DND-41 (cell line): Measurements from ENCODE around the gene PLA2G2A.
"Not testable (repeated sequence)": the region's sequence is repeated elsewhere in the genome, so short reads cannot be mapped to it uniquely, and the experiment has no call there.

Source experiments
- ATAC-seq: fragments of 200-7000 bp; cut with Tn5 transposase; 3 replicates; pipeline ENCODE4 v1.9.1; 2021; ENCODE audit warnings: low read depth; ENCODE audit not compliant: insufficient read depth
- DNase-seq: peaks from one replicate; pipeline ENCODE4 v3.0.0-alpha.2; 2020
- H2AFZ ChIP-seq: 2 replicates; pipeline ENCODE4 v1.6.0; 2012; ENCODE audit warnings: low read depth, low read length
- H3K27ac ChIP-seq: 2 replicates; pipeline ENCODE4 v1.5.1; 2012; ENCODE audit warnings: low read length, inconsistent platforms
- H3K27me3 ChIP-seq: fragments of 200-600 bp; sonication (generic); 2 replicates; pipeline ENCODE4 v1.6.0; 2012; ENCODE audit warnings: low read length, mild to moderate bottlenecking, inconsistent platforms; ENCODE audit not compliant: insufficient read depth, poor library complexity
- H3K36me3 ChIP-seq: 2 replicates; pipeline ENCODE4 v1.5.1; 2012; ENCODE audit warnings: low read length, inconsistent platforms; ENCODE audit not compliant: insufficient read depth
- H3K4me1 ChIP-seq: 2 replicates; pipeline ENCODE4 v1.5.1; 2012; ENCODE audit warnings: mild to moderate bottlenecking, low read length; ENCODE audit not compliant: insufficient read depth
- H3K4me2 ChIP-seq: 2 replicates; pipeline ENCODE4 v1.6.0; 2012; ENCODE audit warnings: mild to moderate bottlenecking, moderate library complexity, low read length, inconsistent platforms; ENCODE audit not compliant: insufficient read depth
- H3K4me3 ChIP-seq, 2 experiments: fragments of 200-600 bp in 1 of 2; shearing (Covaris generic) in 1 of 2; 2 replicates each; pipeline ENCODE4 v1.5.1; 2012 to 2016; ENCODE audit warnings: inconsistent platforms in 2 of 2, low read length in 2 of 2, mild to moderate bottlenecking in 2 of 2, low read depth in 1 of 2, moderate library complexity in 1 of 2
- H3K79me2 ChIP-seq: 2 replicates; pipeline ENCODE4 v1.6.0; 2012; ENCODE audit warnings: low read length, inconsistent platforms; ENCODE audit not compliant: insufficient read depth
- H3K9ac ChIP-seq: 2 replicates; pipeline ENCODE4 v1.6.0; 2012; ENCODE audit warnings: low read depth, mild to moderate bottlenecking, inconsistent platforms, low read length, moderate library complexity
- H3K9me3 ChIP-seq: 2 replicates; pipeline ENCODE4 v1.5.1; 2012; ENCODE audit warnings: low read length, moderate library complexity, mild to moderate bottlenecking, inconsistent platforms; ENCODE audit not compliant: insufficient read depth, severe bottlenecking
- H4K20me1 ChIP-seq: 2 replicates; pipeline ENCODE4 v1.6.0; 2012; ENCODE audit warnings: low read length; ENCODE audit not compliant: insufficient read depth
- CTCF ChIP-seq: IDR thresholded peaks from 2 replicates; pipeline ENCODE4 v1.5.1; 2012; ENCODE audit warnings: borderline replicate concordance, low read length, moderate library complexity, mild to moderate bottlenecking; ENCODE audit not compliant: poor library complexity, severe bottlenecking; ENCODE audit errors: extremely low read depth
- EZH2 ChIP-seq: IDR thresholded peaks from 3 replicates; pipeline ENCODE4 v1.6.1; 2012; ENCODE audit warnings: borderline replicate concordance, low read depth, mild to moderate bottlenecking, moderate library complexity, low read length, inconsistent platforms; ENCODE audit not compliant: severe bottlenecking

The PLA2G2A gene

GRCh38 chr1:19990689-19991088, 11.3 kb upstream of the PLA2G2A start:
- H4K20me1 ChIP-seq, result no peaks in the 10 kb centered on the region
- DNase-seq (no peak), ATAC-seq (no peak)
- H3K4me1 ChIP-seq, result no peaks in the 10 kb centered on the region
- no peak overlapping the region for H3K4me2 ChIP-seq
- H3K36me3 ChIP-seq, result no peaks in the 10 kb centered on the region
- H3K9ac ChIP-seq, result no peak overlapping the region
- H3K27ac ChIP-seq, result no peak overlapping the region
- H2AFZ ChIP-seq, result no peak overlapping the region
- peaks cover 3% of the 10 kb centered on the region for H3K9me3 ChIP-seq
- H3K4me3 ChIP-seq, result no peak overlapping the region
- H3K27me3 ChIP-seq, result peaks cover 3% of the 10 kb centered on the region
- TF ChIP-seq CTCF, result no peak
- no peak for TF ChIP-seq EZH2
- no peaks in the 10 kb centered on the region for H3K79me2 ChIP-seq

- not testable (repeated sequence) for DNase-seq, H3K9ac ChIP-seq, H4K20me1 ChIP-seq, H3K4me1 ChIP-seq, H2AFZ ChIP-seq, H3K4me3 ChIP-seq, H3K79me2 ChIP-seq, ATAC-seq, H3K9me3 ChIP-seq, H3K4me2 ChIP-seq, H3K27ac ChIP-seq, H3K36me3 ChIP-seq, H3K27me3 ChIP-seq
These were observed 10.8 kb upstream of the PLA2G2A start for GRCh38 chr1:19990182-19990582.

- DNase-seq, result no peak
- no peaks in the 10 kb centered on the region for H3K79me2 ChIP-seq
- H3K9me3 ChIP-seq, result no peaks in the 10 kb centered on the region
- H3K9ac ChIP-seq, result no peak overlapping the region
- no peak overlapping the region for H2AFZ ChIP-seq
- H3K4me2 ChIP-seq, result no peak overlapping the region
- no peaks in the 10 kb centered on the region for H3K4me1 ChIP-seq
- no peak overlapping the region for H3K4me3 ChIP-seq
- no peaks in the 10 kb centered on the region for H3K36me3 ChIP-seq
- no peak for ATAC-seq
- no peak overlapping the region for H3K27ac ChIP-seq
- H4K20me1 ChIP-seq, result no peaks in the 10 kb centered on the region
- TF ChIP-seq EZH2 (no peak), CTCF (no peak)
- H3K27me3 ChIP-seq, result peaks cover 3% of the 10 kb centered on the region
These were observed 9.0 kb upstream of the PLA2G2A start for GRCh38 chr1:19988267-19989006.

GRCh38 chr1:19987719-19988118, 8.3 kb upstream of the PLA2G2A start:
- H4K20me1 ChIP-seq, result no peaks in the 10 kb centered on the region
- H3K9me3 ChIP-seq, result no peaks in the 10 kb centered on the region
- ATAC-seq (no peak), DNase-seq (no peak)
- no peak overlapping the region for H2AFZ ChIP-seq
- TF ChIP-seq CTCF, result no peak
- no peak for TF ChIP-seq EZH2
- no peaks in the 10 kb centered on the region for H3K4me1 ChIP-seq
- no peak overlapping the region for H3K27ac ChIP-seq
- no peaks in the 10 kb centered on the region for H3K79me2 ChIP-seq
- H3K4me3 ChIP-seq, result no peak overlapping the region
- no peak overlapping the region for H3K4me2 ChIP-seq
- no peaks in the 10 kb centered on the region for H3K36me3 ChIP-seq
- H3K27me3 ChIP-seq, result peaks cover 3% of the 10 kb centered on the region
- no peak overlapping the region for H3K9ac ChIP-seq

DNA sequence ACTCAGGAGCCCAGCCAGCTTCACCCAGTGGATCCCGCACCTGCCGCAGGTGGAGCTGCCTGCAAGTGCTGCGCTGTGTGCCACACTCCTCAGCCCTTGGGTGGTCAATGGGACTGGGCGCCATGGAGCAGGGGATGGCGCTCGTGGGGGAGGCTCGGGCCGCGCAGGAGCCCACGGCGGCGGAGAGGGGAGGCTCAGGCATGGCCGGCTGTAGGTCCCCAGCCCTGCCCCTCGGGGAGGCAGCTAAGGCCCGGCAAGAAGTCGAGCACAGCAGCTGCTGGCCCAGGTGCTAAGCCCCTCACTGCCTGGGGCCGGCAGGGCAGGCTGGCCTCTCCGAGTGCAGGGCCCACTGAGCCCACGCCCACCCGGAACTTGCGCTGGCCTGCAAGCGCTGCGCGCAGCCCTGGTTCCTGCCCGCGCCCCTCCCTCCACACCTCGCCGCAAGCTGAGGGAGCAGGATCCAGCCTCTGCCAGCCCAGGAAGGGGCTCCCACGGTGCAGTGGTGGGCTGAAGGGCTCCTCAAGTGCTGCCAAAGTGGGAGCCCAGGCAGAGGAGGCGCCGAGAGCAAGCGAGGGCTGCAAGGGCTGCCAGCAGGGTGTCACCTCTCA, 5.1 kb upstream of the PLA2G2A start:
- H3K79me2 ChIP-seq, H3K27me3 ChIP-seq, H3K27ac ChIP-seq, H3K4me2 ChIP-seq, H3K4me1 ChIP-seq, H3K9ac ChIP-seq, H4K20me1 ChIP-seq, DNase-seq, H3K4me3 ChIP-seq, H3K36me3 ChIP-seq, H2AFZ ChIP-seq, H3K9me3 ChIP-seq, ATAC-seq: not testable (repeated sequence)
